Stimulated activated CD8-positive, alpha-beta memory T cell treated with anti-CD3 and anti-CD28 coated beads, Interleukin-7, amount 100 ng/mL, for 48 hours (primary cell): ENCODE data around the gene C1orf52.

Experiments used
- DNase-seq, 2 donors: peaks; one replicate each; pipeline ENCODE4 v3.0.0-alpha.2; 2020; ENCODE audit warnings: low read depth in 1 of 2; ENCODE audit errors: extremely low read depth in 1 of 2

Gene C1orf52

GRCh38 chr1:85200463-85201339, 58.8 kb downstream of the C1orf52 start, which contains the start of gene SYDE2:
SYDE2 (minus strand) TSS chr1:85201016; CDS start chr1:85200996, 20 bp downstream.
- peak; percentile 34 to 56 for DNase-seq
